Measurements from ENCODE around the gene RSPH6A. TPM values are rescaled to one million over a fixed set of nuclear protein-coding genes. Genes with fewer than 3 reads are reported as not detected.

RSPH6A gene
- total RNA-seq, 2 donors from 2014 or later, result not detected

GRCh38 chr19:45817010-45817724 lies 2.1 kb upstream of the RSPH6A start:
- peak; percentile 89 for TF ChIP-seq CTCF (IDR thresholded peaks at IDR 0.05)
- ATAC-seq (ENCODE audit: insufficient number of reproducible peaks, low FRiP score, low read depth), result peak; percentile 94
- peak; percentile 72 for DNase-seq (ENCODE audit: low spot score)
- Histone ChIP-seq H3K4me1 (ENCODE audit: control insufficient read depth in 1 of 2, low read depth in 2 of 2) (peaks cover 0 to 17% of the 10 kb centered on the region in 2 donors), H3K9me3 (no peaks in the 10 kb centered on the region), H3K27me3 (replicated peaks; ENCODE audit: insufficient read depth) (no peaks in the 10 kb centered on the region), H3K27ac (no peak overlapping the region), H3K36me3 (peaks cover 6% of the 10 kb centered on the region), H3K4me3 (no peak overlapping the region)

- TF ChIP-seq CTCF (IDR thresholded peaks at IDR 0.05), result no peak
- DNase-seq (ENCODE audit: low spot score) (no peak), ATAC-seq (ENCODE audit: insufficient number of reproducible peaks, low FRiP score, low read depth) (no peak)
- Histone ChIP-seq H3K27ac (peak overlapping the region in 1 of 2 donors; percentile 6), H3K27me3 (replicated peaks; ENCODE audit: insufficient read depth) (no peaks in the 10 kb centered on the region), H3K36me3 (peaks cover 6% of the 10 kb centered on the region), H3K4me1 (ENCODE audit: control insufficient read depth in 1 of 2, low read depth in 2 of 2) (peaks cover 0 to 17% of the 10 kb centered on the region in 2 donors), H3K4me3 (no peak overlapping the region), H3K9me3 (no peaks in the 10 kb centered on the region)
These were observed 1.3 kb upstream of the RSPH6A start for GRCh38 chr19:45816236-45817009.

- Histone ChIP-seq H3K4me3 (peak overlapping the region; percentile 63), H3K27me3 (replicated peaks; ENCODE audit: insufficient read depth) (no peaks in the 10 kb centered on the region), H3K4me1 (ENCODE audit: control insufficient read depth in 1 of 2, low read depth in 2 of 2) (peaks cover 0 to 17% of the 10 kb centered on the region in 2 donors), H3K9me3 (no peaks in the 10 kb centered on the region), H3K27ac (peak overlapping the region; percentile 6 to 22), H3K36me3 (peaks cover under 1% of the 10 kb centered on the region)
- no peak for TF ChIP-seq CTCF (IDR thresholded peaks at IDR 0.05)
- DNase-seq (ENCODE audit: low spot score) (no peak), ATAC-seq (ENCODE audit: insufficient number of reproducible peaks, low FRiP score, low read depth) (no peak)
These were observed 541 bp upstream of the RSPH6A start for GRCh38 chr19:45815481-45816216.

- Histone ChIP-seq H3K4me3 (no peak overlapping the region), H3K4me1 (ENCODE audit: control insufficient read depth in 1 of 2, low read depth in 2 of 2) (peaks cover 0 to 23% of the 10 kb centered on the region in 2 donors), H3K36me3 (no peaks in the 10 kb centered on the region), H3K27me3 (replicated peaks; ENCODE audit: insufficient read depth) (no peaks in the 10 kb centered on the region), H3K27ac (no peak overlapping the region), H3K9me3 (no peaks in the 10 kb centered on the region)
- no peak for DNase-seq (ENCODE audit: low spot score)
- no peak for ATAC-seq (ENCODE audit: insufficient number of reproducible peaks, low FRiP score, low read depth)
- no peak for TF ChIP-seq CTCF (IDR thresholded peaks at IDR 0.05)
These were observed 835 bp downstream of the RSPH6A start for GRCh38 chr19:45814166-45814780.
